NCI-H2196 treated with DMSO at 0.1 percent for 48 hours (cell line): ENCODE data around the gene NEK6.

Experiments
- DNase-seq: peaks from one replicate; lab custom pipeline; 2025; ENCODE audit not compliant: unreplicated experiment; lab: John Stamatoyannopoulos, UW

NEK6 gene

GRCh38 chr9:124340219-124341069 is 82.7 kb downstream of the NEK6 start:
- DNase-seq: no peak

- no peak for DNase-seq
These were observed 83.9 kb downstream of the NEK6 start for GRCh38 chr9:124341455-124342170.

- DNase-seq: no peak
These were observed 84.6 kb downstream of the NEK6 start for GRCh38 chr9:124342402-124342775.

- peak; percentile 68 for DNase-seq
These were observed 85.2 kb downstream of the NEK6 start for GRCh38 chr9:124342776-124343485.

- no peak for DNase-seq
These were observed 86.0 kb downstream of the NEK6 start for GRCh38 chr9:124343533-124344290.

GRCh38 chr9:124344291-124345050 is 86.7 kb downstream of the NEK6 start:
- DNase-seq: no peak

- no peak for DNase-seq
These were observed 87.3 kb downstream of the NEK6 start for GRCh38 chr9:124345063-124345462.

GRCh38 chr9:124345751-124346281 is 88.1 kb downstream of the NEK6 start:
- no peak for DNase-seq

GRCh38 chr9:124346347-124347163 is 88.8 kb downstream of the NEK6 start:
- DNase-seq: no peak

- DNase-seq: no peak
These were observed 89.6 kb downstream of the NEK6 start for GRCh38 chr9:124347206-124347967.

- DNase-seq: no peak
These were observed 90.2 kb downstream of the NEK6 start for GRCh38 chr9:124347968-124348358.

- no peak for DNase-seq
These were observed 90.6 kb downstream of the NEK6 start for GRCh38 chr9:124348363-124348762.

GRCh38 chr9:124348831-124349230 is 91.1 kb downstream of the NEK6 start:
- DNase-seq: no peak

- DNase-seq: no peak
These were observed 91.5 kb downstream of the NEK6 start for GRCh38 chr9:124349267-124349666.

GRCh38 chr9:124349675-124350493 is 92.1 kb downstream of the NEK6 start:
- no peak for DNase-seq

- no peak for DNase-seq
These were observed 92.9 kb downstream of the NEK6 start for GRCh38 chr9:124350494-124351263.
